ENCODE measurements around the gene NRP1.

The NRP1 gene

GRCh38 chr10:33345236-33345635 is 10.8 kb upstream of the NRP1 start:
- TF ChIP-seq CTCF (IDR thresholded peaks at IDR 0.05; ENCODE audit: insufficient read depth, low read length, poor library complexity, severe bottlenecking), result no peak
- no peak for DNase-seq (ENCODE audit: extremely low read depth, insufficient read length)
- H3K4me3 ChIP-seq (replicated peaks; ENCODE audit: low read depth, low read length), result no peak overlapping the region
- no peaks in the 10 kb centered on the region for H3K36me3 ChIP-seq (ENCODE audit: control insufficient read depth, insufficient read depth, low read length)
- no peaks in the 10 kb centered on the region for H3K27me3 ChIP-seq (replicated peaks; ENCODE audit: control insufficient read depth, insufficient read depth, low read length)

DNA sequence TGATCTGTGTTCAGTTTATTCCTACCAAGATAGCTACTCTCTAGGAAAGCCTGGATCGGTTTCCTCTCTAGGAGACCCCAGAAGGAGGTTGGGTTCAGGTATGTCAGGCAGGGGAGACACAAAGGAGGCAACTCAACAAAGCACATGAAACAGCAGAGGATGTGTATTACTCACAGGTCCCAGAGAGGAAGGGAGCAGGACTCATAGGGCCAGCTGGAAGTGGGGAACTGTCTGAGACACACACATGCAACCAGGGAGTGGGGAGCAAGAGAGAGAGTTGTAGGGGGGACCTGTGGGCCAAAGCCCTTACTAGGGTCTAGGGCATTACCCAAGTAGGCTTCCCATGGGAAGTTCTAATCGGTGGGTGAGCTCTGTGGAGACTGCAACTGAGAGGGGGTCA is 10.2 kb upstream of the NRP1 start:
- no peak for TF ChIP-seq CTCF (IDR thresholded peaks at IDR 0.05; ENCODE audit: insufficient read depth, low read length, poor library complexity, severe bottlenecking)
- Histone ChIP-seq H3K27me3 (replicated peaks; ENCODE audit: control insufficient read depth, insufficient read depth, low read length) (no peaks in the 10 kb centered on the region), H3K36me3 (ENCODE audit: control insufficient read depth, insufficient read depth, low read length) (no peaks in the 10 kb centered on the region), H3K4me3 (replicated peaks; ENCODE audit: low read depth, low read length) (no peak overlapping the region)
- DNase-seq (ENCODE audit: extremely low read depth, insufficient read length), result no peak

DNA sequence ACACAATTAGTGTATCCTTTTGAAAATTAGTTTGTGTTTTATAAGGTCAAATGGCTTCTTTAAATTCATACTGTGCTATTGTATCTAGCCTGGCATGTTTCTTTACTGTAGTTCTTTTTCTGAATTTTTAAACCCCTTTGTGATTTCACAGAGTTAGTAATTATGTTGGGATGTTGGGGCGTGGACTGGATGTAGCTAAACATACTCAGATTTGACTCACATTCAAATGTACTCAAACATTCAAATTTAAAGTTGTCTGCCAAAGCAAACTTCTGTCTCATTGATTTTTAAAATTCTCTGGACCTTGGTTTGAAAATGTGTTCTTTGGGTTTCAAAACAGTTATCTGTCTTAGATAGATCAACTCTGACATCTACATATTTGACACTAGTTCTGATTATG is 7.2 kb upstream of the NRP1 start:
- Histone ChIP-seq H3K4me3 (replicated peaks; ENCODE audit: low read depth, low read length) (no peak overlapping the region), H3K27me3 (replicated peaks; ENCODE audit: control insufficient read depth, insufficient read depth, low read length) (no peaks in the 10 kb centered on the region; the same call in none of the 2 replicates), H3K36me3 (ENCODE audit: control insufficient read depth, insufficient read depth, low read length) (no peaks in the 10 kb centered on the region)
- no peak for DNase-seq (ENCODE audit: extremely low read depth, insufficient read length)
- TF ChIP-seq CTCF (IDR thresholded peaks at IDR 0.05; ENCODE audit: insufficient read depth, low read length, poor library complexity, severe bottlenecking), result no peak

DNA sequence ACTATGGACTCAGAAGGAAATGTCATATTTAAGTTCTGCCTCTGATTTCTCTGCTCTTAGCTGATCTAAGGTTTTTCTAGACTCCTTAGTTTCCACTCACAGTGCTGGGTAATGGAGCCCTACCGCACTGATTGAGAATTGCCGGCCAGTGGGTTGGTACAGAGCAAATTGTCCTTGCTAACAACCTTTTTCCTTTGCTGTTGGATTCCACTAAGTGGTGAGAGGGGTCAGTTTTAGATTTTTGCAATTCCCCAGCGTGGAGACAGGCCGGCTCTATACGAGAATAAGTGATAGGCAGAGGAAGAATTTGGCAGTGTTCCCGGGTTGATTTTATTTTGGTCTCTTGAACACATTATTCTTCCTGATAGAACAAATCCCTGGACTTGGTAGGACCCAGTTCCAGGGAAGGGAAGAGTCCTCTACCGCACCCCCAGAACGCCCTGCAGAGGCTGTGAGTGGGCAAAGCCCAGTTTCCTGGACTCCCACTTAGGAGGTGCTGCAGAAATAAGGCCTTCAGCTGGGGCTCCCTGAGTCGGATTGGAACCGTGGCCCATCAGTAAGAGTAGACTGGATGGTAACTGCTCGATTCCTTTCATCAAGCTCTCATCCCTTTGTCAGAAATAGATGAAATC is 3.0 kb upstream of the NRP1 start:
- Histone ChIP-seq H3K36me3 (ENCODE audit: control insufficient read depth, insufficient read depth, low read length) (no peaks in the 10 kb centered on the region), H3K4me3 (replicated peaks; ENCODE audit: low read depth, low read length) (no peak overlapping the region)

DNA sequence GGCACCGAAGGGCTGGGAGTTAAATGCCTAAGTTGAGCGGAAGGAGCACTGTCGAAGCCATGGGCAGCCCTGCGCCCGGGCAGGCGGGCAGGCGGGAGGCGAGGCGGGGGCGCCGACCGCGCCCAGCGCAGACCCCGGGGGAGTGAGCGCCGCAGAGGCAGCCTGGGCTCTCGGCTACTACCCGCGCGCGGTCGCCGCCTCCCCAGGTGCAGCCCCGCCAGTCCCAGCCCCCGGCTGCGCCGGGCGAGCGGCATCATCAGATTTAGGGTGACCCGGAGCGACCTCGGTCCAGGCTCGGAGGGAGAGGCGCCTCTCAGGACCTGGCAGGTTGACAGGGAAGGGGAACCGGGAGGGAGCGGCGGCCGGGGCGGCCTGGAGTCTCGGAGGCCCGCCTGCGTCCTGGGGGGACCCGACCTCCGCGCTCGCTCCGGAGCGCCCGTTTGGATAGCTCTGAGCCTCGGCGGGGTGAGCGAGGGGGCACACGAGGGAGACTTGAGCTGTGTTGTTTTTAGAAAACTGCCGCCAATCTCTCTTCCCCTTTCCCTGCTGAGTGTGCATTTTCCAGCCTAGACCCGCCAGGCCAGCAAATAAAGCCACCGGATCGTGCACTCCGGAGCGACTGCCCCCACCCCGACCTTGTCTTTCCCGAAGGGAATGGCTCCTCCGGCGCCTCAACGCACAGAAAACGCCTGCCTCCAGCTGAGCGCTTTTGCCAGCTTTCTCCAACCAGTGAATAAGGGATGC is 2.3 kb upstream of the NRP1 start:
- Histone ChIP-seq H3K36me3 (ENCODE audit: control insufficient read depth, insufficient read depth, low read length) (no peaks in the 10 kb centered on the region), H3K27me3 (replicated peaks; ENCODE audit: control insufficient read depth, insufficient read depth, low read length) (peaks cover 1% of the 10 kb centered on the region), H3K4me3 (replicated peaks; ENCODE audit: low read depth, low read length) (no peak overlapping the region)
- no peak for TF ChIP-seq CTCF (IDR thresholded peaks at IDR 0.05; ENCODE audit: insufficient read depth, low read length, poor library complexity, severe bottlenecking)
- DNase-seq (ENCODE audit: extremely low read depth, insufficient read length), result no peak

More for the DNA sequence above, 3.0 kb upstream of the NRP1 start:
- H3K27me3 ChIP-seq (replicated peaks; ENCODE audit: control insufficient read depth, insufficient read depth, low read length), result peaks cover 1% of the 10 kb centered on the region
- DNase-seq (ENCODE audit: extremely low read depth, insufficient read length), result no peak
- no peak for TF ChIP-seq CTCF (IDR thresholded peaks at IDR 0.05; ENCODE audit: insufficient read depth, low read length, poor library complexity, severe bottlenecking)

Data from GM06990 (cell line).